DOHH2 (cell line): ENCODE data around the gene RHO.

Source experiments
- CTCF ChIP-seq: fragments of 200-600 bp; sonication (generic); IDR thresholded peaks from one replicate; pipeline ENCODE4 v1.5.1; 2014; ENCODE audit warnings: antibody characterized with exemption, mild to moderate bottlenecking, low read depth, low read length; ENCODE audit not compliant: poor library complexity, severe bottlenecking
- EZH2phosphoT487 ChIP-seq: fragments of 200-600 bp; sonication (generic); IDR thresholded peaks from 2 replicates; pipeline ENCODE4 v1.6.1; 2017; ENCODE audit warnings: borderline replicate concordance, mild to moderate bottlenecking, antibody characterized with exemption, low read length, moderate library complexity, mixed read lengths

- no peak for TF ChIP-seq CTCF
- no peak for TF ChIP-seq EZH2phosphoT487
These were observed 1.2 kb downstream of the RHO start for GRCh38 chr3:129529436-129530210.
